PC-3 (cell line): ENCODE results near the gene DGKE. TPM values are rescaled to one million over a fixed set of nuclear protein-coding genes. Genes with fewer than 3 reads are reported as not detected.

Experiments
- ATAC-seq: fragments of 200-7000 bp; cut with Tn5 transposase; 2 replicates; pipeline ENCODE4 v1.9.1; 2020; ENCODE audit warnings: mild to moderate bottlenecking, moderate library complexity
- BruUV-seq: library from RNA; stranded (reverse); fragments of 400-500 nt; replicated peaks from 2 replicates; lab custom pipeline; 2021; lab: Mats Ljungman, UMichigan
- CTCF ChIA-PET: fragments of 300-600 bp; sonication (Branson Sonifier 250); formaldehyde crosslinking; loops from one replicate; lab custom pipeline; 2022; ENCODE audit warnings: antibody characterized with exemption; lab: Charles Lee
- POLR2A ChIA-PET: fragments of 300-600 bp; sonication (Branson Sonifier 250); formaldehyde crosslinking; loops from one replicate; lab custom pipeline; 2022; ENCODE audit warnings: antibody characterized with exemption; ENCODE audit not compliant: unreplicated experiment; lab: Charles Lee
- DNase-seq: peaks from one replicate; pipeline ENCODE4 v3.0.0-alpha.2; 2015
- H2AFZ ChIP-seq: fragments of 300-600 bp; sonication (generic); 2 replicates; pipeline ENCODE4 v1.6.0; 2016; ENCODE audit warnings: antibody characterized with exemption, low read length
- H3F3A ChIP-seq: fragments of 300-600 bp; sonication (generic); one replicate; pipeline ENCODE4 v1.6.0; 2017; ENCODE audit warnings: antibody characterized with exemption, low read length, control low read depth, mild to moderate bottlenecking; ENCODE audit not compliant: unreplicated experiment
- H3K27ac ChIP-seq: fragments of 300-600 bp; sonication (generic); 2 replicates; pipeline ENCODE4 v1.5.1; 2016; ENCODE audit warnings: mild to moderate bottlenecking, low read length
- H3K27me3 ChIP-seq: fragments of 300-600 bp; sonication (generic); 2 replicates; pipeline ENCODE4 v1.6.1; 2016; ENCODE audit warnings: low read length, mixed read lengths
- H3K36me3 ChIP-seq: fragments of 300-600 bp; sonication (generic); 2 replicates; pipeline ENCODE4 v1.6.1; 2016; ENCODE audit warnings: low read depth, mixed run types, low read length, mixed read lengths
- H3K4me1 ChIP-seq: fragments of 300-600 bp; sonication (generic); 2 replicates; pipeline ENCODE4 v1.5.1; 2016; ENCODE audit warnings: low read length; ENCODE audit not compliant: insufficient read depth
- H3K4me2 ChIP-seq: fragments of 300-600 bp; sonication (generic); 2 replicates; pipeline ENCODE4 v1.6.0; 2016; ENCODE audit warnings: low read length
- H3K4me3 ChIP-seq: fragments of 300-600 bp; sonication (generic); 2 replicates; pipeline ENCODE4 v1.5.1; 2016; ENCODE audit warnings: mild to moderate bottlenecking, low read length, mixed read lengths
- H3K79me2 ChIP-seq: fragments of 300-600 bp; sonication (generic); 2 replicates; pipeline ENCODE4 v1.6.1; 2017; ENCODE audit warnings: low read length, mixed read lengths
- H3K9ac ChIP-seq: fragments of 300-600 bp; sonication (generic); 2 replicates; pipeline ENCODE4 v1.6.0; 2016; ENCODE audit warnings: mild to moderate bottlenecking, low read length
- H3K9me2 ChIP-seq: fragments of 300-600 bp; sonication (generic); replicated peaks from 2 replicates; pipeline ENCODE4 v1.6.1; 2016; ENCODE audit warnings: mixed run types, low read length, mixed read lengths
- H3K9me3 ChIP-seq: fragments of 300-600 bp; sonication (generic); 2 replicates; pipeline ENCODE4 v1.6.1; 2016; ENCODE audit warnings: low read length, mixed read lengths
- H4K20me1 ChIP-seq: fragments of 300-600 bp; sonication (generic); 2 replicates; pipeline ENCODE4 v1.6.1; 2016; ENCODE audit warnings: low read length, mixed read lengths
- CTCF ChIP-seq: fragments of 300-600 bp; sonication (generic); conservative IDR thresholded peaks from 2 replicates; pipeline ENCODE4 v1.5.1; 2017; ENCODE audit warnings: antibody characterized with exemption, low read depth, mild to moderate bottlenecking, low read length
- EZH2 ChIP-seq: fragments of 300-600 bp; sonication (generic); IDR thresholded peaks from one replicate; pipeline ENCODE4 v1.6.1; 2017; ENCODE audit warnings: antibody characterized with exemption, mild to moderate bottlenecking, low read length; ENCODE audit not compliant: unreplicated experiment
- EZH2phosphoT487 ChIP-seq: fragments of 300-600 bp; sonication (generic); IDR thresholded peaks from 2 replicates; pipeline ENCODE4 v1.6.1; 2018; ENCODE audit warnings: mild to moderate bottlenecking, antibody characterized with exemption, low read length, borderline replicate concordance
- intact Hi-C: fragments of 100-400 bp; cut with micrococcal nuclease; formaldehyde crosslinking; loops from 2 replicates; pipeline ENCODE4 v1.9.0; 2023
- total RNA-seq: library from RNA; depleted of rRNA; stranded (reverse); fragments of >200 nt; gene quantifications from 2 replicates; pipeline ENCODE4 v1.2.3, GENCODE V29; 2014

The DGKE gene
- total RNA-seq, 1 experiment from 2014 or later, result 8.4 TPM

- no peaks in the 10 kb centered on the region for H3K9me2 ChIP-seq
- BruUV-seq, result no TSS peak
- no peak overlapping the region for H3K27ac ChIP-seq
- H3K79me2 ChIP-seq, result no peaks in the 10 kb centered on the region
- intact Hi-C loops, result no loop called here
- TF ChIP-seq EZH2 (no peak), EZH2phosphoT487 (no peak)
- no peak overlapping the region for H3K4me3 ChIP-seq
- H3F3A ChIP-seq, result no peaks in the 10 kb centered on the region
- peaks cover 26% of the 10 kb centered on the region; the same call in 1 of the 2 replicates for H3K36me3 ChIP-seq
- ChIA-PET CTCF (no interaction called here), POLR2A (no interaction called here)
- DNase-seq (no peak), ATAC-seq (no peak)
- no peak overlapping the region for H2AFZ ChIP-seq
- no peaks in the 10 kb centered on the region for H4K20me1 ChIP-seq
- no peaks in the 10 kb centered on the region for H3K9me3 ChIP-seq
- no peaks in the 10 kb centered on the region for H3K4me1 ChIP-seq
- no peaks in the 10 kb centered on the region for H3K27me3 ChIP-seq
- no peak overlapping the region for H3K9ac ChIP-seq
- no peak overlapping the region for H3K4me2 ChIP-seq
Observed at GRCh38 chr17:56851008-56851407, 17.1 kb downstream of the DGKE start.

GRCh38 chr17:56861899-56862298 lies 27.9 kb downstream of the DGKE start:
- Histone ChIP-seq H3F3A (no peaks in the 10 kb centered on the region), H3K27me3 (no peaks in the 10 kb centered on the region), H3K36me3 (peaks cover 30% of the 10 kb centered on the region), H3K9me3 (no peaks in the 10 kb centered on the region), H3K4me3 (no peak overlapping the region), H3K4me2 (no peak overlapping the region), H3K9ac (no peak overlapping the region), H3K4me1 (no peaks in the 10 kb centered on the region), H3K79me2 (no peaks in the 10 kb centered on the region), H3K27ac (no peak overlapping the region), H3K9me2 (no peaks in the 10 kb centered on the region), H2AFZ (no peak overlapping the region), H4K20me1 (no peaks in the 10 kb centered on the region)
- TF ChIP-seq EZH2 (no peak), CTCF (no peak)
- ATAC-seq (no peak), DNase-seq (no peak)
- no TSS peak for BruUV-seq
- ChIA-PET CTCF (no interaction called here), POLR2A (no interaction called here)
- intact Hi-C loops, result no loop called here

- Histone ChIP-seq H3K9me3 (no peaks in the 10 kb centered on the region), H3K27me3 (no peaks in the 10 kb centered on the region), H3K79me2 (no peaks in the 10 kb centered on the region), H3K9ac (no peak overlapping the region), H3K9me2 (no peaks in the 10 kb centered on the region), H3K4me2 (no peak overlapping the region), H4K20me1 (no peaks in the 10 kb centered on the region), H3K4me1 (no peaks in the 10 kb centered on the region), H3K4me3 (no peak overlapping the region), H2AFZ (no peak overlapping the region), H3K27ac (no peak overlapping the region), H3F3A (no peaks in the 10 kb centered on the region), H3K36me3 (peaks cover 23% of the 10 kb centered on the region)
- CTCF ChIA-PET, result interaction anchor here (0.5 kb wide), 1 partner anchor 46 kb away, joined by 3 read pairs; no protein-coding TSS in a partner anchor
- intact Hi-C loops, result no loop called here
- DNase-seq (no peak), ATAC-seq (no peak)
- TF ChIP-seq CTCF, result no peak
- TF ChIP-seq EZH2phosphoT487, result no peak
- no peak for TF ChIP-seq EZH2
- no TSS peak for BruUV-seq
- POLR2A ChIA-PET, result interaction anchor here (0.7 kb wide), 1 partner anchor 97 kb away, joined by 4 read pairs; no protein-coding TSS in a partner anchor
Observed at GRCh38 chr17:56863974-56864373, 30.0 kb downstream of the DGKE start.
